CD14-positive monocyte (primary cell): ENCODE measurements around the gene SPTBN1. TPM values are rescaled to one million over a fixed set of nuclear protein-coding genes. Genes with fewer than 3 reads are reported as not detected.
"Not testable (repeated sequence)": the region's sequence is repeated elsewhere in the genome, so short reads cannot be mapped to it uniquely, and the experiment has no call there.

Experiments used
- DNase-seq, 3 donors: peaks; one replicate each; pipeline ENCODE4 v3.0.0-alpha.2; 2011 to 2022
- H2AFZ ChIP-seq: 2 replicates; pipeline ENCODE4 v1.6.0; 2012; ENCODE audit warnings: mild to moderate bottlenecking, low read depth, low read length, inconsistent platforms; ENCODE audit not compliant: insufficient read depth, poor library complexity, severe bottlenecking
- H3K27ac ChIP-seq, 2 donors: 1 replicate in 1 of 2; 2 replicates in 1 of 2; pipeline ENCODE4 v1.5.1; 2012 to 2013; ENCODE audit warnings: low read length in 2 of 2, control low read depth in 1 of 2, inconsistent platforms in 1 of 2, low read depth in 1 of 2, mild to moderate bottlenecking in 1 of 2
- H3K27me3 ChIP-seq, 2 donors: one replicate each; pipeline versions ENCODE4 v1.6.0 to v1.6.1; 2011 to 2013; ENCODE audit warnings: low read length in 2 of 2; ENCODE audit not compliant: control insufficient read depth in 2 of 2, insufficient read depth in 2 of 2
- H3K36me3 ChIP-seq, 2 donors: replicated peaks in 1 of 2; 1 replicate in 1 of 2; 2 replicates in 1 of 2; pipeline versions ENCODE4 v1.5.1 to v1.6.1; 2012 to 2013; ENCODE audit warnings: low read length in 2 of 2, control low read depth in 1 of 2, inconsistent platforms in 1 of 2, mild to moderate bottlenecking in 1 of 2; ENCODE audit not compliant: insufficient read depth in 2 of 2, control insufficient read depth in 1 of 2
- H3K4me1 ChIP-seq, 2 donors: 1 replicate in 1 of 2; 2 replicates in 1 of 2; pipeline versions ENCODE4 v1.5.1 to v1.6.1; 2012 to 2013; ENCODE audit warnings: low read length in 2 of 2, control low read depth in 1 of 2, inconsistent platforms in 1 of 2, mild to moderate bottlenecking in 1 of 2, moderate library complexity in 1 of 2; ENCODE audit not compliant: insufficient read depth in 2 of 2, control insufficient read depth in 1 of 2
- H3K4me2 ChIP-seq: replicated peaks from 2 replicates; pipeline ENCODE3; 2012; ENCODE audit warnings: low read length, moderate library complexity, mild to moderate bottlenecking; ENCODE audit not compliant: poor library complexity, severe bottlenecking; ENCODE audit errors: extremely low read depth
- H3K4me3 ChIP-seq, 3 experiments: fragments of 200-600 bp in 1 of 3; sonication (generic) in 1 of 3; replicated peaks in 1 of 3; 1 replicate in 2 of 3; 2 replicates in 1 of 3; pipeline ENCODE4 v1.5.1; 2011 to 2013; ENCODE audit warnings: low read length in 3 of 3, mild to moderate bottlenecking in 3 of 3, control low read depth in 2 of 3, low read depth in 2 of 3, inconsistent platforms in 1 of 3, moderate library complexity in 1 of 3
- H3K79me2 ChIP-seq: 2 replicates; pipeline ENCODE4 v1.6.0; 2012; ENCODE audit warnings: mild to moderate bottlenecking, control low read depth, inconsistent platforms, low read length, moderate library complexity; ENCODE audit not compliant: insufficient read depth
- H3K9ac ChIP-seq: 2 replicates; pipeline ENCODE4 v1.6.0; 2017; ENCODE audit warnings: low read length, mild to moderate bottlenecking; ENCODE audit not compliant: insufficient read depth, poor library complexity, severe bottlenecking
- H3K9me3 ChIP-seq, 2 donors: replicated peaks in 1 of 2; 1 replicate in 1 of 2; 2 replicates in 1 of 2; pipeline versions ENCODE4 v1.5.1 to v1.6.1; 2012 to 2013; ENCODE audit warnings: low read length in 2 of 2, control low read depth in 1 of 2; ENCODE audit not compliant: control insufficient read depth in 1 of 2, insufficient read depth in 1 of 2
- H4K20me1 ChIP-seq: 2 replicates; pipeline ENCODE4 v1.6.0; 2012; ENCODE audit warnings: mild to moderate bottlenecking, low read length, control low read depth, moderate library complexity; ENCODE audit not compliant: insufficient read depth
- H3K27ac Mint-ChIP-seq, 7 donors: one replicate each; pipeline ENCODE4 v1.8.0; 2020; ENCODE audit warnings: mild to moderate bottlenecking in 7 of 7, mixed read lengths in 7 of 7, moderate library complexity in 6 of 7, inconsistent platforms in 2 of 7
- H3K27me3 Mint-ChIP-seq, 3 donors: one replicate each; pipeline ENCODE4 v1.8.0; 2021 to 2022; ENCODE audit warnings: low read depth in 3 of 3, mild to moderate bottlenecking in 3 of 3, mixed read lengths in 3 of 3, moderate library complexity in 3 of 3, inconsistent platforms in 1 of 3
- H3K36me3 Mint-ChIP-seq, 2 donors: one replicate each; pipeline ENCODE4 v1.8.0; 2020; ENCODE audit warnings: mixed read lengths in 2 of 2, inconsistent platforms in 1 of 2, mild to moderate bottlenecking in 1 of 2
- H3K4me1 Mint-ChIP-seq: one replicate; pipeline ENCODE4 v1.8.0; 2020; ENCODE audit warnings: mild to moderate bottlenecking, mixed read lengths
- H3K4me3 Mint-ChIP-seq, 2 donors: one replicate each; pipeline ENCODE4 v1.8.0; 2020; ENCODE audit warnings: mild to moderate bottlenecking in 2 of 2, mixed read lengths in 2 of 2, moderate library complexity in 1 of 2
- H3K9me3 Mint-ChIP-seq, 7 donors: one replicate each; pipeline ENCODE4 v1.8.0; 2020 to 2022; ENCODE audit warnings: mixed read lengths in 7 of 7, mild to moderate bottlenecking in 6 of 7, moderate library complexity in 6 of 7, inconsistent platforms in 2 of 7
- WGBS: methylation state at CpG from one replicate; pipeline ENCODE4 v1.1.5; 2013; ENCODE audit warnings: missing lambda C conversion rate; ENCODE audit not compliant: insufficient coverage; 5-methylcytosine and 5-hydroxymethylcytosine counted together
- intact Hi-C, 2 donors: fragments of 100-400 bp; cut with micrococcal nuclease; formaldehyde crosslinking; loops; one replicate each; pipeline versions ENCODE4 v1.15.0 to v1.15.1; 2023
- polyA plus RNA-seq, 3 donors: library from polyadenylated mRNA; depleted of rRNA in 1 of 3; unstranded in 2 of 3; stranded (reverse) in 1 of 3; fragments of 300-500 nt in 2 of 3; fragments of >200 nt in 1 of 3; fragmentation: Illumina TruSeq in 2 of 3; gene quantifications; 1 replicate in 2 of 3; 2 replicates in 1 of 3; pipeline ENCODE4 v1.2.3, GENCODE V29; 2012 to 2021
- TF ChIP-seq, protein P1 (sequence below): fragments of 200-600 bp; IDR thresholded peaks from one replicate; pipeline ENCODE4 v1.8.0; 2022; ENCODE audit warnings: antibody characterized with exemption, mild to moderate bottlenecking

Gene SPTBN1
- polyA plus RNA-seq, 3 donors: 0.79 to 2.8 (median 1.7) TPM

- H3K27me3 Mint-ChIP-seq: peaks cover 1 to 5% (median 2%) of the 10 kb centered on the region in 3 donors
- Histone ChIP-seq H3K4me2 (no peak overlapping the region), H2AFZ (no peak overlapping the region), H3K27ac (no peak overlapping the region), H4K20me1 (no peaks in the 10 kb centered on the region), H3K36me3 (no peaks in the 10 kb centered on the region), H3K9ac (no peak overlapping the region), H3K79me2 (no peaks in the 10 kb centered on the region), H3K4me1 (no peaks in the 10 kb centered on the region), H3K27me3 (no peaks in the 10 kb centered on the region), H3K4me3 (no peak overlapping the region), H3K9me3 (no peaks in the 10 kb centered on the region)
- DNase-seq: no peak
- H3K36me3 Mint-ChIP-seq: no peaks in the 10 kb centered on the region
- H3K9me3 Mint-ChIP-seq: peaks cover 0 to 5% (median 3%) of the 10 kb centered on the region in 7 donors
- H3K4me3 Mint-ChIP-seq: no peak overlapping the region
- TF ChIP-seq, protein P1, sequence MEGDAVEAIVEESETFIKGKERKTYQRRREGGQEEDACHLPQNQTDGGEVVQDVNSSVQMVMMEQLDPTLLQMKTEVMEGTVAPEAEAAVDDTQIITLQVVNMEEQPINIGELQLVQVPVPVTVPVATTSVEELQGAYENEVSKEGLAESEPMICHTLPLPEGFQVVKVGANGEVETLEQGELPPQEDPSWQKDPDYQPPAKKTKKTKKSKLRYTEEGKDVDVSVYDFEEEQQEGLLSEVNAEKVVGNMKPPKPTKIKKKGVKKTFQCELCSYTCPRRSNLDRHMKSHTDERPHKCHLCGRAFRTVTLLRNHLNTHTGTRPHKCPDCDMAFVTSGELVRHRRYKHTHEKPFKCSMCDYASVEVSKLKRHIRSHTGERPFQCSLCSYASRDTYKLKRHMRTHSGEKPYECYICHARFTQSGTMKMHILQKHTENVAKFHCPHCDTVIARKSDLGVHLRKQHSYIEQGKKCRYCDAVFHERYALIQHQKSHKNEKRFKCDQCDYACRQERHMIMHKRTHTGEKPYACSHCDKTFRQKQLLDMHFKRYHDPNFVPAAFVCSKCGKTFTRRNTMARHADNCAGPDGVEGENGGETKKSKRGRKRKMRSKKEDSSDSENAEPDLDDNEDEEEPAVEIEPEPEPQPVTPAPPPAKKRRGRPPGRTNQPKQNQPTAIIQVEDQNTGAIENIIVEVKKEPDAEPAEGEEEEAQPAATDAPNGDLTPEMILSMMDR: no peak
- H3K27ac Mint-ChIP-seq: no peak overlapping the region
- H3K4me1 Mint-ChIP-seq: no peaks in the 10 kb centered on the region
- WGBS: 96% methylated on average over 3 of the region's 4 CpGs
- intact Hi-C loops: no loop called here
These were observed 239.3 kb downstream of the SPTBN1 start for GRCh38 chr2:54695378-54695777.

DNA sequence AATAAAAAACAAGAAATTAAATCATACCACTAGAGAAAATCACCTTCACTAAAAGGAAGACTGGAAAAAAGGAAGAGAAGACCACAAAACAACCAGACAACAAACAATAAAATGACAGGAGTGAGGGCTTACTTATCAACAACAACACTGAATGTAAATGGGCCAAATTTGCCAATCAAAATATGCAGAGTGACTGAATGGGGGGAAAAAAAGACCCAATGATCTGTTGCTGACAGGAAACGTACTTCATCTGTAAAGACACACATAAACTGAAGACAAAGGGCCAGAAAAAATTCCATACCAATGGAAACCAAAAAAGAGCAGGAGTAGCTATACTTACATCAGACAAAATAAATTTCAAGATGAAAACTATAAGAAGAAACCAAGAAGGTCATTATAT lies 241.8 kb downstream of the SPTBN1 start:
- H3K79me2 ChIP-seq: no peaks in the 10 kb centered on the region
- H4K20me1 ChIP-seq: no peaks in the 10 kb centered on the region
- H3K27me3 Mint-ChIP-seq: peaks cover 0 to 5% (median 0%) of the 10 kb centered on the region in 3 donors
- H3K4me1 ChIP-seq: no peaks in the 10 kb centered on the region
- H3K36me3 Mint-ChIP-seq: no peaks in the 10 kb centered on the region
- H3K9ac ChIP-seq: no peak overlapping the region
- no peaks in the 10 kb centered on the region for H3K4me1 Mint-ChIP-seq
- no CpG with 5 or more reads among the region's 1 CpG for WGBS
- H3K27ac ChIP-seq: no peak overlapping the region
- TF ChIP-seq, protein P1: no peak
- intact Hi-C loops: no loop called here
- DNase-seq: no peak
- no peak overlapping the region for H3K4me3 Mint-ChIP-seq
- H3K27me3 ChIP-seq: no peaks in the 10 kb centered on the region
- H3K4me3 ChIP-seq: no peak overlapping the region
- H3K4me2 ChIP-seq: no peak overlapping the region
- H3K9me3 Mint-ChIP-seq: peaks cover 0 to 5% (median 3%) of the 10 kb centered on the region in 7 donors
- H2AFZ ChIP-seq: no peak overlapping the region
- no peaks in the 10 kb centered on the region for H3K36me3 ChIP-seq
- H3K9me3 ChIP-seq: no peaks in the 10 kb centered on the region
- no peak overlapping the region for H3K27ac Mint-ChIP-seq

DNA sequence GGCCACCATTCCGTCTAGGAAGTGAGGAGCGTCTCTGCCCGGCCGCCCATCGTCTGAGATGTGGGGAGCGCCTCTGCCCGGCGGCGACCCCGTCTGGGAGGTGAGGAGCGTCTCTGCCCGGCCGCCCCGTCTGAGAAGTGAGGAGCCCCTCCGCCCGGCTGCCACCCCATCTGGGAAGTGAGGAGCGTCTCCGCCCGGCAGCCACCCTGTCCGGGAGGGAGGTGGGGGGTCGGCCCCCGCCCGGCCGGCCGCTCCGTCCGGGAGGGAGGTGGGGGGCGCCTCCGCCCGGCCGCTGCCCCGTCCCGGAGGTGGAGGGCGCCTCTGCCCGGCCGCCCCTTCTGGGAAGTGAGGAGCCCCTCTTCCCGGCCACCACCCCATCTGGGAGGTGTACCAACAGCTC lies 242.8 kb downstream of the SPTBN1 start:
- H4K20me1 ChIP-seq, H3K4me1 ChIP-seq, H3K4me2 ChIP-seq, H3K9ac ChIP-seq, H3K27me3 Mint-ChIP-seq, H3K9me3 Mint-ChIP-seq, H2AFZ ChIP-seq, DNase-seq, H3K4me3 Mint-ChIP-seq, H3K27ac Mint-ChIP-seq, H3K4me1 Mint-ChIP-seq, H3K36me3 ChIP-seq, H3K79me2 ChIP-seq, intact Hi-C loops, H3K4me3 ChIP-seq, H3K27ac ChIP-seq, H3K27me3 ChIP-seq, H3K36me3 Mint-ChIP-seq, H3K9me3 ChIP-seq: not testable (repeated sequence)
- over 99% methylated on average over 15 of the region's 37 CpGs for WGBS
